HepG2 (cell line): ENCODE results near the gene MORN1. TPM values are rescaled to one million over a fixed set of nuclear protein-coding genes. Genes with fewer than 3 reads are reported as not detected.

Experiments
- ATAC-seq: fragments of 200-7000 bp; cut with Tn5 transposase; 3 replicates; pipeline ENCODE4 v1.9.1; 2020; ENCODE audit warnings: mild to moderate bottlenecking, moderate library complexity
- BruUV-seq: library from RNA; stranded (reverse); fragments of 400-500 nt; replicated peaks from 2 replicates; lab custom pipeline; 2021; lab: Mats Ljungman, UMichigan
- CTCF ChIA-PET: fragments of 300-600 bp; formaldehyde crosslinking; extraction: SDS; loops from one replicate; lab custom pipeline; 2021; ENCODE audit warnings: low total read pairs, inconsistent platforms, low intra/inter-chr PET ratio; lab: Yijun Ruan, JAX
- POLR2A ChIA-PET: fragments of 350-600 bp; sonication (Branson Sonifier 250); formaldehyde crosslinking; loops from one replicate; lab custom pipeline; 2020; ENCODE audit warnings: antibody characterized with exemption, inconsistent platforms; lab: Yijun Ruan, JAX
- DNase-seq: peaks from one replicate; pipeline ENCODE4 v3.0.0-alpha.2; 2015; ENCODE audit warnings: low spot score
- FAIRE-seq: peaks from 3 replicates; lab custom pipeline; 2011; peaks lifted over from hg19 to GRCh38; lab: Jason Lieb, UNC
- H2AFZ ChIP-seq: one replicate; pipeline ENCODE4 v1.6.1; 2011; ENCODE audit warnings: low read length, inconsistent platforms
- H3K27ac ChIP-seq: fragments of 300-600 bp; 3 replicates; pipeline ENCODE4 v1.8.0; 2011; ENCODE audit warnings: mixed run types, mild to moderate bottlenecking, mixed read lengths, low read length, inconsistent platforms; ENCODE audit not compliant: insufficient read depth; ENCODE audit errors: extremely low read length
- H3K27me3 ChIP-seq, 2 experiments: fragments of 200-600 bp in 1 of 2; 2 replicates in 1 of 2; 3 replicates in 1 of 2; pipeline versions ENCODE4 v1.6.0 to v1.8.0; 2011; ENCODE audit warnings: low read length in 2 of 2, mild to moderate bottlenecking in 2 of 2, moderate library complexity in 2 of 2, inconsistent platforms in 1 of 2; ENCODE audit not compliant: insufficient read depth in 2 of 2, control insufficient read depth in 1 of 2
- H3K36me3 ChIP-seq, 2 experiments: fragments of 200-600 bp in 1 of 2; replicated peaks in 1 of 2; 2 replicates in 1 of 2; 3 replicates in 1 of 2; pipeline versions ENCODE4 v1.5.1 to v1.8.0; 2011; ENCODE audit warnings: low read length in 2 of 2, inconsistent platforms in 1 of 2; ENCODE audit not compliant: insufficient read depth in 2 of 2, control insufficient read depth in 1 of 2
- H3K4me1 ChIP-seq: 2 replicates; pipeline ENCODE4 v1.5.1; 2012; ENCODE audit warnings: low read length, inconsistent platforms; ENCODE audit not compliant: insufficient read depth
- H3K4me2 ChIP-seq: 2 replicates; pipeline ENCODE4 v1.6.0; 2011; ENCODE audit warnings: low read depth, low read length, inconsistent platforms
- H3K4me3 ChIP-seq, 3 experiments: fragments of 200-600 bp in 1 of 3; sonication (generic), shearing (Covaris generic) in 1 of 3; replicated peaks in 1 of 3; 2 replicates each; pipeline ENCODE4 v1.5.1; 2011 to 2016; ENCODE audit warnings: low read length in 3 of 3, inconsistent platforms in 2 of 3, low read depth in 2 of 3, mild to moderate bottlenecking in 2 of 3, control low read depth in 1 of 3, mixed read lengths in 1 of 3; ENCODE audit not compliant: insufficient read depth in 1 of 3
- H3K79me2 ChIP-seq: one replicate; pipeline ENCODE4 v1.6.1; 2011; ENCODE audit warnings: low read length, inconsistent platforms; ENCODE audit not compliant: insufficient read depth
- H3K9ac ChIP-seq: 2 replicates; pipeline ENCODE4 v1.6.0; 2011; ENCODE audit warnings: mild to moderate bottlenecking, low read depth, low read length, inconsistent platforms; ENCODE audit not compliant: insufficient read depth
- H3K9me3 ChIP-seq: 2 replicates; pipeline ENCODE4 v1.5.1; 2012; ENCODE audit warnings: mild to moderate bottlenecking, low read length
- H4K20me1 ChIP-seq: 2 replicates; pipeline ENCODE4 v1.6.0; 2011; ENCODE audit warnings: inconsistent platforms, mild to moderate bottlenecking, low read length, moderate library complexity; ENCODE audit not compliant: insufficient read depth
- AHR ChIP-seq: IDR thresholded peaks from 2 replicates; pipeline ENCODE4 v1.6.1; 2018; ENCODE audit warnings: missing genetic modification reagents, missing compliant biosample characterization
- ARID5B ChIP-seq: IDR thresholded peaks from 2 replicates; pipeline ENCODE4 v1.4.0; 2020; ENCODE audit warnings: mild to moderate bottlenecking, missing genetic modification reagents
- DPF2 ChIP-seq: sonication (generic); formaldehyde crosslinking; IDR thresholded peaks from 2 replicates; pipeline ENCODE4 v1.4.0; 2020; ENCODE audit warnings: mild to moderate bottlenecking, low read depth, missing genetic modification reagents, borderline replicate concordance
- EED ChIP-seq: sonication (generic); formaldehyde crosslinking; IDR thresholded peaks from 2 replicates; pipeline ENCODE4 v1.5.0; 2020; ENCODE audit warnings: mild to moderate bottlenecking, missing genetic modification reagents
- EP300 ChIP-seq, 3 experiments: sonication (generic) in 1 of 3; formaldehyde crosslinking in 1 of 3; IDR thresholded peaks; 2 replicates each; pipeline versions ENCODE4 v1.5.1 to v1.6.1; 2011 to 2020; ENCODE audit warnings: low read depth in 2 of 3, low read length in 2 of 3, borderline replicate concordance in 1 of 3, improper control_type of control experiment in 1 of 3, mild to moderate bottlenecking in 1 of 3, missing genetic modification reagents in 1 of 3, moderate library complexity in 1 of 3
- FOXP4 ChIP-seq: sonication (generic); formaldehyde crosslinking; IDR thresholded peaks from 2 replicates; pipeline ENCODE4 v1.4.0; 2020; ENCODE audit warnings: missing genetic modification reagents
- MEIS1 ChIP-seq: sonication (generic); formaldehyde crosslinking; IDR thresholded peaks from 2 replicates; pipeline ENCODE4 v1.9.0; 2021; ENCODE audit warnings: mild to moderate bottlenecking, missing genetic modification reagents, moderate library complexity, borderline replicate concordance
- NFE2L2 ChIP-seq: fragments of 150-350 bp; IDR thresholded peaks from 2 replicates; pipeline ENCODE4 v1.6.1; 2014; ENCODE audit warnings: low read length
- RAD21 ChIP-seq: fragments of 450-650 bp; formaldehyde crosslinking; IDR thresholded peaks from 2 replicates; pipeline ENCODE4 v1.5.0; 2020; ENCODE audit warnings: mild to moderate bottlenecking
- RAD51 ChIP-seq: fragments of 450-650 bp; IDR thresholded peaks from 2 replicates; pipeline ENCODE4 v1.6.1; 2016; ENCODE audit warnings: borderline replicate concordance
- UBTF ChIP-seq: sonication (generic); formaldehyde crosslinking; IDR thresholded peaks from 2 replicates; pipeline ENCODE4 v1.4.0; 2020; ENCODE audit warnings: mild to moderate bottlenecking, missing genetic modification reagents
- ZNF766 ChIP-seq: sonication (generic); formaldehyde crosslinking; IDR thresholded peaks from 2 replicates; pipeline ENCODE4 v1.5.0; 2020; ENCODE audit warnings: missing genetic modification reagents, borderline replicate concordance
- WGBS: methylation state at CpG from one replicate; pipeline ENCODE4 v1.1.6; 2017; ENCODE audit warnings: low lambda C conversion rate; 5-methylcytosine and 5-hydroxymethylcytosine counted together
- in situ Hi-C: cut with HindIII; loops from 2 replicates; pipeline ENCODE4 v1.10.0; 2017; ENCODE audit warnings: low pct_unique_long_range_greater_than_20kb; ENCODE audit not compliant: extremely low pct_ligation_motif_present
- intact Hi-C: fragments of 100-400 bp; cut with micrococcal nuclease; formaldehyde crosslinking; loops from one replicate; pipeline ENCODE4 v1.10.0; 2022; ENCODE audit not compliant: unreplicated experiment
- polyA plus RNA-seq, 8 experiments: library from polyadenylated mRNA; depleted of rRNA in 3 of 8; stranded (reverse) in 7 of 8; unstranded in 1 of 8; fragments of >200 nt; fragmentation: Illumina TruSeq in 4 of 8; extraction: Trizol in 4 of 8; gene quantifications; 2 replicates each; pipeline versions ENCODE4 v1.2.1 to v1.2.3, GENCODE V29; 2011 to 2016; ENCODE audit warnings: low read depth in 4 of 8, missing spikeins in 1 of 8, mixed read lengths in 1 of 8; ENCODE audit not compliant: insufficient read depth in 1 of 8
- total RNA-seq, 5 experiments: library from RNA; depleted of rRNA; stranded (reverse); fragments of >200 nt; fragmentation: Illumina TruSeq; extraction: Trizol; gene quantifications; 2 replicates each; pipeline ENCODE4 v1.2.3, GENCODE V29; 2016; ENCODE audit warnings: low read depth in 1 of 5

MORN1 gene
- total and polyA plus RNA-seq, 2 of the 13 experiments (the other 11 are each of a cell fraction or from before 2014, with no cell fraction given): 3.1 to 6.5 TPM

GRCh38 chr1:2300851-2301606, 90.3 kb downstream of the MORN1 start (continued):
- TF ChIP-seq NFE2L2: no peak
- no peak for TF ChIP-seq EP300 (IDR thresholded peaks at IDR 0.05; ENCODE audit: low read depth in 2 of 2, low read length in 2 of 2)
- no peak for TF ChIP-seq EP300 (CRISPR knock-in tag; IDR thresholded peaks at IDR 0.05; ENCODE audit: borderline replicate concordance)
- no peak for TF ChIP-seq DPF2 (CRISPR knock-in tag)
- TF ChIP-seq RAD21 (CRISPR knock-in tag): no peak

DNA sequence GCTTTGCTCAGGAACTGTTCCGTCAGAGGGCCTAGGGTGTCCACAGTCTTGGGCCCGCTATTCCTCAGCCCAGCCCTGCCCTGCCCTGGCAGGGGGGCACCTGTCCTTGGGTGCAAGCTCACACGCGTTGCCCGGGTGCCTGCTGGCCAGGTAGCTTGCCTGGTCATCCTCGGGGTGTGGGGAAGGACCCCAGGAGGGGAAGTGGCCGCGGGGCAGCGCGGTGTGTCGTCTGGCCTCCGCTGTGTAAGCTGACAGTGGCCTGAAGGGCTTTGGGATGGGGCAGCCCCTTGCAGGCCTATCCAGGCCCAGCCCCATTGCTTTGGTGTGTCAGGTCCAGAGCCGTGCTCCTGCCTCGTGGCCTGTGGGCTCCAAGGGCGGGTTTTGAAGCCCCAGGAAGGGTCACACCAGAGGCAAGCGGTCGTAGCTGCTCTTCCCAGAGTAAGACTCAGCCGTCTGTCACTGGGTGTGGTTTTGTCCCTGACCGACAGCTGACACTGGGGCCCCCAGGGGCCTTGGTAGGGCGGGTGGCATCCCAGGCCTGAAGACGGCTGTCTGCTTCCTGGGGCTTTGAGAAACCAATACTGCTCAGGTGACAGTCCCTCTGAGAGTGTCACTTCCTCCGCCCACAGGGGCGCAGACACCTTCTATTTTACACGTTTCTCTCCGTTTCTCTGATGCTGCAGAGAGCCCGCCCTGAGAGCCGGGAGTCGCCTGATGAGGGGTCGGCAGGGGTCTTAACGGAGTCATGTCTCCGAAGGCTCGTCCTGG, 91.2 kb downstream of the MORN1 start:
- no TSS peak for BruUV-seq
- no peak overlapping the region for H2AFZ ChIP-seq
- H3K27me3 ChIP-seq: no peaks in the 10 kb centered on the region
- DNase-seq: no peak
- intact Hi-C loops: no loop called here
- peaks cover 48% of the 10 kb centered on the region for H4K20me1 ChIP-seq
- no peak overlapping the region for H3K4me2 ChIP-seq
- H3K27ac ChIP-seq: no peak overlapping the region
- no peaks in the 10 kb centered on the region for H3K9me3 ChIP-seq
- H3K36me3 ChIP-seq: peaks cover 16 to 30% of the 10 kb centered on the region in 2 experiments; a peak in 4 of 5 replicates
- H3K4me3 ChIP-seq: no peak overlapping the region
- no peak overlapping the region for H3K9ac ChIP-seq
- H3K79me2 ChIP-seq: peaks cover 58% of the 10 kb centered on the region
- WGBS: 93% methylated on average over 19 of the region's 32 CpGs
- FAIRE-seq: no peak
- CTCF ChIA-PET: no interaction called here
- POLR2A ChIA-PET: no interaction called here
- H3K4me1 ChIP-seq: no peaks in the 10 kb centered on the region
- ATAC-seq: no peak
- in situ Hi-C loops: no loop called here
- TF ChIP-seq MEIS1 (CRISPR knock-in tag) (no peak), FOXP4 (CRISPR knock-in tag) (no peak), ZNF766 (CRISPR knock-in tag) (no peak), ARID5B (CRISPR knock-in tag) (no peak), AHR (CRISPR knock-in tag) (no peak), EED (CRISPR knock-in tag) (no peak), UBTF (CRISPR knock-in tag) (no peak), RAD51 (no peak)
